Pancreas (tissue), 10 donors: Measurements from ENCODE around the gene AFF1. TPM values are rescaled to one million over a fixed set of nuclear protein-coding genes. Genes with fewer than 3 reads are reported as not detected.
A peak's percentile ranks its signal among the peaks of the same experiment; 100 is the strongest.

Source experiments
- ATAC-seq, 4 donors: fragments of 200-7000 bp; cut with Tn5 transposase; one replicate each; pipeline versions ENCODE4 v1.8.0 to v1.9.1; 2020; ENCODE audit warnings: mild to moderate bottlenecking in 4 of 4, moderate library complexity in 4 of 4
- DNase-seq, 6 donors: peaks; one replicate each; pipeline ENCODE4 v3.0.0-alpha.2; 2020
- FAIRE-seq: peaks from 2 replicates; lab custom pipeline; 2012; peaks lifted over from hg19 to GRCh38; lab: Jason Lieb, UNC
- H3K27ac ChIP-seq, 4 donors: fragments of 200-600 bp; sonication (generic); 1 replicate in 3 of 4; 2 replicates in 1 of 4; pipeline versions ENCODE4 v1.5.0 to v1.8.0; 2020
- H3K27me3 ChIP-seq, 4 donors: fragments of 200-600 bp; one replicate each; pipeline ENCODE4 v1.8.0; 2021
- H3K36me3 ChIP-seq, 3 donors: fragments of 200-600 bp; sonication (generic) in 1 of 3; one replicate each; pipeline versions ENCODE4 v1.5.0 to v1.8.0; 2020 to 2021
- H3K4me1 ChIP-seq, 3 donors: fragments of 200-600 bp; one replicate each; pipeline ENCODE4 v1.8.0; 2021
- H3K4me3 ChIP-seq, 4 donors: fragments of 200-600 bp; sonication (generic) in 2 of 4; one replicate each; pipeline versions ENCODE4 v1.5.0 to v1.8.0; 2020 to 2021
- H3K9me3 ChIP-seq, 4 donors: fragments of 200-600 bp; one replicate each; pipeline ENCODE4 v1.8.0; 2021
- WGBS, 2 donors: extraction: QIAGEN DNeasy Blood & Tissue Kit; methylation state at CpG; one replicate each; pipeline ENCODE4 v1.1.7; 2013; 5-methylcytosine and 5-hydroxymethylcytosine counted together
- intact Hi-C, 3 donors: fragments of 100-400 bp; cut with DNase I; formaldehyde crosslinking; loops; one replicate each; pipeline versions ENCODE4 v1.11.1 to v1.14.2; 2022
- polyA plus RNA-seq, 2 donors: library from polyadenylated mRNA; stranded (reverse); fragments of 200-250 nt; gene quantifications; one replicate each; pipeline ENCODE4 v1.2.3, GENCODE V29; 2013
- total RNA-seq, 6 donors: library from RNA; stranded (reverse); fragmentation: NEBNext Ultra II Directional in 4 of 6; extraction: Animal tissue kit (Norgen Biotek cat#: 25700) in 4 of 6; gene quantifications; one replicate each; pipeline versions ENCODE4 v1.2.1 to v1.2.4, GENCODE V29; 2021 to 2023
- TF ChIP-seq, protein P1 (sequence below), 4 donors: fragments of 200-600 bp; sonication (generic) in 3 of 4; IDR thresholded peaks; one replicate each; pipeline versions ENCODE4 v1.5.0 to v1.8.0; 2021; ENCODE audit warnings: antibody characterized with exemption in 4 of 4
- donor health status: healthy with polysubstance abuse.
- donor health status: DM: no; HTN: no; CAD: no; lungs with moderate emphysema.
- donor health status: DM: no; HTN: no; CAD: no.
- donor health status: control.
- donor health status: control.
- donor health status: Bipolar disorder and iron deficiency.
- donor health status: DM: yes; HTN: yes; CAD: no.
- donor health status: DM: no; HTN: no; CAD: no.
- donor health status: DM: no; HTN: no; CAD: no.
- donor health status: DM: yes; HTN: yes; CAD: no.

The AFF1 gene
- total and polyA plus RNA-seq, 8 donors = 11.8 to 62.0 (median 40.4) TPM

DNA sequence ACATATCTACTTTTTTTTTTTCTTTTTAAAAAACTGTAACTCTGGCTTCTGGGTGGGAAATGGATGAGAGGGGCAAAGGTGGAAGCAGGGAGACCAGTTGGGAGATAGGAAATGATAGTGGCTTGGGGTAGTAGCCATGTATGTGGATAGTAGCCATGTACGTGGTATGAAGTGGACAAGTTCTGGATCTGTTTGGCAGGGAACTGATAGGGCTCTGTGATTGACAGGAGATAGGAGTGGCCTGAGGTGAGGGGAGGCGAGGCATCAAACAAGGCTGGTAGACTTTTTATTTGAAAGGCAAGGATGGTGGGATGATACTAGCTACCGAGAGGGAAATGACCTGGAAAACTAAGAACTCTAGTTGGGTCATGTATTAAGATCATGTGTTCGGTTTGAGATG lies 117.8 kb downstream of the AFF1 start:
- Histone ChIP-seq H3K4me3 (no peak overlapping the region), H3K4me1 (peaks cover 29 to 50% (median 46%) of the 10 kb centered on the region in 3 donors), H3K27me3 (no peaks in the 10 kb centered on the region), H3K9me3 (no peaks in the 10 kb centered on the region), H3K36me3 (peaks cover 0 to 1% (median 0%) of the 10 kb centered on the region in 3 donors), H3K27ac (no peak overlapping the region)
- DNase-seq (no peak), ATAC-seq (no peak), FAIRE-seq (no peak)
- TF ChIP-seq, protein P1, sequence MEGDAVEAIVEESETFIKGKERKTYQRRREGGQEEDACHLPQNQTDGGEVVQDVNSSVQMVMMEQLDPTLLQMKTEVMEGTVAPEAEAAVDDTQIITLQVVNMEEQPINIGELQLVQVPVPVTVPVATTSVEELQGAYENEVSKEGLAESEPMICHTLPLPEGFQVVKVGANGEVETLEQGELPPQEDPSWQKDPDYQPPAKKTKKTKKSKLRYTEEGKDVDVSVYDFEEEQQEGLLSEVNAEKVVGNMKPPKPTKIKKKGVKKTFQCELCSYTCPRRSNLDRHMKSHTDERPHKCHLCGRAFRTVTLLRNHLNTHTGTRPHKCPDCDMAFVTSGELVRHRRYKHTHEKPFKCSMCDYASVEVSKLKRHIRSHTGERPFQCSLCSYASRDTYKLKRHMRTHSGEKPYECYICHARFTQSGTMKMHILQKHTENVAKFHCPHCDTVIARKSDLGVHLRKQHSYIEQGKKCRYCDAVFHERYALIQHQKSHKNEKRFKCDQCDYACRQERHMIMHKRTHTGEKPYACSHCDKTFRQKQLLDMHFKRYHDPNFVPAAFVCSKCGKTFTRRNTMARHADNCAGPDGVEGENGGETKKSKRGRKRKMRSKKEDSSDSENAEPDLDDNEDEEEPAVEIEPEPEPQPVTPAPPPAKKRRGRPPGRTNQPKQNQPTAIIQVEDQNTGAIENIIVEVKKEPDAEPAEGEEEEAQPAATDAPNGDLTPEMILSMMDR (IDR thresholded peaks at IDR 0.05) = no peak
- intact Hi-C loops = no loop called here
- 75 to 77% methylated on average over 4 of the region's 4 CpGs for WGBS, 2 donors

DNA sequence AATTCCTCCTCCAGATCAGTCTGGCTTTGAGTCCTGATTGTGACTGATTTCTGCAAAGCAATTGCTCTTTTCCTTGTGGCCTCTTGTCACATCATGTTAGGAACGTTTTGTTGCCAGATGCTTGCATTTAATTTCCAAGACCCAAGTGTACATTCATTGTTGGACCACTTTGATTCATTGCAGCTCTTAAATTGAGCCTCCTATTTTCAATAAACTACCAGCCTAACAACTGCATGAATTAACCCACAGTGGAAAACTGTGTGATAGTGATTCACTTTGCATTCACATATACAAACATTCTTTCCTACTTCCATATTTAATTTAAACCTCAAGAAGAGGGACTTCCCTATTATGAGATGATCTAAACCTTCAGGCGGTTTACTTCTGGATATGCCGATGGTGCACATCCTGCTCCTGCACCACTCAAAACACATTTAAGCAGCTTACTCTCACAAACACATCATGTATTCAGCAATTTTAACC lies 118.4 kb downstream of the AFF1 start:
- intact Hi-C loops = no loop called here
- DNase-seq = no peak
- peak overlapping the region in 1 of 4 donors; percentile 61 for H3K27ac ChIP-seq
- no peak for ATAC-seq
- no peaks in the 10 kb centered on the region for H3K9me3 ChIP-seq
- H3K4me3 ChIP-seq = no peak overlapping the region
- TF ChIP-seq, protein P1 (IDR thresholded peaks at IDR 0.05) = no peak
- no peaks in the 10 kb centered on the region for H3K27me3 ChIP-seq
- FAIRE-seq = no peak
- peaks cover 35 to 56% (median 51%) of the 10 kb centered on the region in 3 donors for H3K4me1 ChIP-seq
- 64 to 66% methylated on average over 3 of the region's 3 CpGs for WGBS, 2 donors
- no peaks in the 10 kb centered on the region for H3K36me3 ChIP-seq

DNA sequence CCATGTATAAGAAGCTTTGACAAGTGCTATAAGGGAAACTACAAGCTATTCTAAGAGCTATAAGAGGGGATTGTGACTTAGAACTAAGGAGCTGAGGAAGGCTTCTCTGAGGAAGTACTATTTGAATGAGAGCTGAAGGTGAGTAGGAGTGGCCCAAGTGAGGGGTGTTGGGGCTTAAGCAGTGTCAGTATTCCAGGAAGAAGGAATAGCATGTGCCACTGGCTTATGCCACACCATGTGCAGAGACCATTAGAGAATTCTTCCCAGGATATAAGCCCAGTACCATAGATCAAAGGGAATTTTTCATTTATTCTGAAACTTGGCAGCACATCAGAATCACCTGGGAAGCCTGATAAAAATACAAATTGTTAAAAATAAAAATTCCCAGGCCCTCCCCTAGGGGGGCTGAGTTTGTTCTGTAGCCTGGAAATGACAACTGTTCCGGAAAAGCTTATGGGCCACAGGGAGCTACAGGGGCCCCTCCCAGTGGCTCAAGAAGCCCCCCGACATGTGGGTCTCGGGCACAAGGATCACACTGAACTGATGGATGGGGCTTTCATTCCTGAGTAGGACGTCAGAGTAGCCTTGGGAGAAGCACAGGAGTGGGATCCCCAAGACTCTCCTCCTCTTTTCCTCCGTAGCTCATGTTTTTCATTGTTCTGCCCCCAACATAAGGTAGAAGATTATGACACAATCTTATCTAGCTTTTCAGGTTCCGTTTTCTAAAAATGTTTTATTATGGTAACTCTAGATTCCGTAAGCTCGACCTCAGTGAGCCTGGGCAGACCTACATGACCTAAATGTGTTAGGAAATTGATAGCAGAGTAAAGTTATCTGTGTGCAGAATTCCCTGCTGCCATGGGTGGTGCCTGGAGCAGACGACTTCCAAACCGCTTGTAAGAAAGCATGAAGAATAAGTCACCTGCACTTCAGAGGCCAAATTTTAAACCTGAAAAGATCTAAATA lies 119.3 kb downstream of the AFF1 start:
- Histone ChIP-seq H3K9me3 (no peaks in the 10 kb centered on the region), H3K36me3 (no peaks in the 10 kb centered on the region), H3K27ac (peak overlapping the region in 2 of 4 donors; percentile 61 to 74), H3K4me3 (no peak overlapping the region), H3K4me1 (peaks cover 44 to 65% (median 60%) of the 10 kb centered on the region in 3 donors), H3K27me3 (no peaks in the 10 kb centered on the region)
- TF ChIP-seq, protein P1 (IDR thresholded peaks at IDR 0.05) = peak in 1 of 4 donors; percentile 21
- intact Hi-C loops = no loop called here
- ATAC-seq = peak; percentile 44 to 67 (median 62)
- WGBS, 2 donors = 16 to 18% methylated on average over 10 of the region's 10 CpGs
- FAIRE-seq = no peak
- no peak for DNase-seq

DNA sequence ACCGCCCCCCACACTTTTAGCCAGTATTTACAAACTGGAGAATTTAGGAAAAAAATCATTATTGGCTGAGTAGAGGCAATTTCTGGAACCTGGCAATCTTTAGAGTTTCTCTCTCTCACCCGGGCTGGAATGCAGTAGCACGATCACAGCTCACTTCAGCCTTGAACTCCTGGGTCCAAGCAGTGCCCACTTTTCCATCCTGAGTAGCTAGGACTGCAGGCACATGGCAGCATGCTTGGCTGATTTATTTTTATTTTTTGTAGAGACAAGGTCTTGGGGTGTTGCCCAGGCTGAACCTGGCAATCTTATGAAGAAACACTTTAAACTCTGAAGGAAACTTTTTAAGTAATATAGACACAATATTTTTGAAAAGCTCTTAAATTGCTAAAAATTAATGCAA lies 120.1 kb downstream of the AFF1 start:
- H3K4me1 ChIP-seq = peaks cover 44 to 65% (median 64%) of the 10 kb centered on the region in 3 donors
- TF ChIP-seq, protein P1 (IDR thresholded peaks at IDR 0.05) = no peak
- intact Hi-C loops = no loop called here
- FAIRE-seq (no peak), DNase-seq (no peak), ATAC-seq (peak in 2 of 4 donors; percentile 19 to 28)
- no peaks in the 10 kb centered on the region for H3K36me3 ChIP-seq
- no peak overlapping the region for H3K4me3 ChIP-seq
- 8 to 12% methylated on average over 3 of the region's 3 CpGs for WGBS, 2 donors
- H3K27ac ChIP-seq = peak overlapping the region in 2 of 4 donors; percentile 61 to 74
- no peaks in the 10 kb centered on the region for H3K9me3 ChIP-seq
- H3K27me3 ChIP-seq = no peaks in the 10 kb centered on the region
